ENCODE measurements around the gene C3orf70. TPM values are rescaled to one million over a fixed set of nuclear protein-coding genes. Genes with fewer than 3 reads are reported as not detected.

Gene C3orf70
- total RNA-seq, 1 experiment from 2014 or later = 0.12 TPM

GRCh38 chr3:185063431-185063830 is 89.4 kb downstream of the C3orf70 start:
- H3K27ac Mint-ChIP-seq (ENCODE audit: unreplicated experiment) = no peak overlapping the region

GRCh38 chr3:185062191-185062590 is 90.7 kb downstream of the C3orf70 start:
- no peak for TF ChIP-seq CTCF (IDR thresholded peaks at IDR 0.05; ENCODE audit: unreplicated experiment)
- peaks cover 5% of the 10 kb centered on the region for H3K9me3 Mint-ChIP-seq (ENCODE audit: low read depth, unreplicated experiment)
- peaks cover 22% of the 10 kb centered on the region for H3K27me3 Mint-ChIP-seq (ENCODE audit: unreplicated experiment)
- H3K4me1 Mint-ChIP-seq (ENCODE audit: low read depth, unreplicated experiment) = no peaks in the 10 kb centered on the region
- intact Hi-C loops (cut with micrococcal nuclease; ENCODE audit: unreplicated experiment) = no loop called here
- peaks cover 3% of the 10 kb centered on the region for H3K36me3 Mint-ChIP-seq (ENCODE audit: insufficient read depth, unreplicated experiment)
- no peak overlapping the region for H3K4me3 Mint-ChIP-seq (ENCODE audit: low read depth, unreplicated experiment)
- no peak overlapping the region for H3K27ac Mint-ChIP-seq (ENCODE audit: unreplicated experiment)
- BruUV-seq (replicated peaks) = no TSS peak
- CTCF ChIA-PET = interaction anchor here (0.6 to 1.3 kb wide), 4 partner anchors 8 to 92 kb away, joined by 3 to 5 read pairs (median 4); no protein-coding TSS in a partner anchor
- DNase-seq = no peak

More at GRCh38 chr3:185063431-185063830, 89.4 kb downstream of the C3orf70 start:
- no peak for DNase-seq
- Mint-ChIP-seq H3K36me3 (ENCODE audit: insufficient read depth, unreplicated experiment) (peaks cover 3% of the 10 kb centered on the region), H3K4me1 (ENCODE audit: low read depth, unreplicated experiment) (no peaks in the 10 kb centered on the region), H3K9me3 (ENCODE audit: low read depth, unreplicated experiment) (peaks cover 2% of the 10 kb centered on the region), H3K27me3 (ENCODE audit: unreplicated experiment) (peaks cover 22% of the 10 kb centered on the region), H3K4me3 (ENCODE audit: low read depth, unreplicated experiment) (no peak overlapping the region)
- TF ChIP-seq CTCF (IDR thresholded peaks at IDR 0.05; ENCODE audit: unreplicated experiment) = no peak
- intact Hi-C loops (cut with micrococcal nuclease; ENCODE audit: unreplicated experiment) = no loop called here
- no TSS peak for BruUV-seq (replicated peaks)
- CTCF ChIA-PET = no interaction called here

GRCh38 chr3:185060655-185061054 is 92.2 kb downstream of the C3orf70 start:
- no peak for TF ChIP-seq CTCF (IDR thresholded peaks at IDR 0.05; ENCODE audit: unreplicated experiment)
- no peak for DNase-seq
- peaks cover 15% of the 10 kb centered on the region for H3K27me3 Mint-ChIP-seq (ENCODE audit: unreplicated experiment)
- CTCF ChIA-PET = no interaction called here
- H3K27ac Mint-ChIP-seq (ENCODE audit: unreplicated experiment) = no peak overlapping the region
- H3K36me3 Mint-ChIP-seq (ENCODE audit: insufficient read depth, unreplicated experiment) = peaks cover under 1% of the 10 kb centered on the region
- no peak overlapping the region for H3K4me3 Mint-ChIP-seq (ENCODE audit: low read depth, unreplicated experiment)
- no TSS peak for BruUV-seq (replicated peaks)
- no peaks in the 10 kb centered on the region for H3K4me1 Mint-ChIP-seq (ENCODE audit: low read depth, unreplicated experiment)
- peaks cover 5% of the 10 kb centered on the region for H3K9me3 Mint-ChIP-seq (ENCODE audit: low read depth, unreplicated experiment)
- intact Hi-C loops (cut with micrococcal nuclease; ENCODE audit: unreplicated experiment) = no loop called here

GRCh38 chr3:185059766-185060165 is 93.1 kb downstream of the C3orf70 start:
- no peak overlapping the region for H3K27ac Mint-ChIP-seq (ENCODE audit: unreplicated experiment)
- BruUV-seq (replicated peaks) = no TSS peak
- H3K36me3 Mint-ChIP-seq (ENCODE audit: insufficient read depth, unreplicated experiment) = no peaks in the 10 kb centered on the region
- no peaks in the 10 kb centered on the region for H3K4me1 Mint-ChIP-seq (ENCODE audit: low read depth, unreplicated experiment)
- H3K27me3 Mint-ChIP-seq (ENCODE audit: unreplicated experiment) = peaks cover 15% of the 10 kb centered on the region
- intact Hi-C loops (cut with micrococcal nuclease; ENCODE audit: unreplicated experiment) = no loop called here
- CTCF ChIA-PET = no interaction called here
- no peak for TF ChIP-seq CTCF (IDR thresholded peaks at IDR 0.05; ENCODE audit: unreplicated experiment)
- DNase-seq = no peak
- H3K9me3 Mint-ChIP-seq (ENCODE audit: low read depth, unreplicated experiment) = peaks cover 5% of the 10 kb centered on the region
- no peak overlapping the region for H3K4me3 Mint-ChIP-seq (ENCODE audit: low read depth, unreplicated experiment)
